KMS-11 (cell line): ENCODE results near the gene SDC4.
A peak's percentile ranks its signal among the peaks of the same experiment; 100 is the strongest.

Experiments used
- H2AFZ ChIP-seq: fragments of 200-600 bp; sonication (generic); 2 replicates; pipeline ENCODE4 v1.6.1; 2016; ENCODE audit warnings: antibody characterized with exemption, mixed run types, low read depth
- H3K27ac ChIP-seq: fragments of 200-600 bp; sonication (generic); 2 replicates; pipeline ENCODE4 v1.6.1; 2016; ENCODE audit warnings: mild to moderate bottlenecking, mixed run types
- H3K27me3 ChIP-seq: fragments of 200-600 bp; sonication (generic); 2 replicates; pipeline ENCODE4 v1.6.1; 2017; ENCODE audit warnings: mild to moderate bottlenecking, low read depth, mixed run types, moderate library complexity; ENCODE audit not compliant: insufficient read depth
- H3K36me3 ChIP-seq: fragments of 200-600 bp; sonication (generic); 2 replicates; pipeline ENCODE4 v1.6.1; 2017; ENCODE audit warnings: mild to moderate bottlenecking, mixed run types; ENCODE audit not compliant: insufficient read depth
- H3K4me1 ChIP-seq: fragments of 200-600 bp; sonication (generic); 2 replicates; pipeline ENCODE4 v1.6.1; 2016; ENCODE audit warnings: mild to moderate bottlenecking, low read depth, mixed run types; ENCODE audit not compliant: poor library complexity, severe bottlenecking
- H3K4me2 ChIP-seq: fragments of 200-600 bp; sonication (generic); 2 replicates; pipeline ENCODE4 v1.7.0; 2016; ENCODE audit warnings: mild to moderate bottlenecking, mixed run types
- H3K4me3 ChIP-seq: fragments of 200-600 bp; sonication (generic); IDR thresholded peaks from 2 replicates; pipeline ENCODE4 v1.6.1; 2017; ENCODE audit warnings: low read depth, low read length, mixed read lengths; ENCODE audit not compliant: insufficient read depth
- H3K79me2 ChIP-seq: fragments of 200-600 bp; sonication (generic); 2 replicates; pipeline ENCODE4 v1.6.1; 2016; ENCODE audit warnings: low read depth, mixed run types; ENCODE audit not compliant: insufficient read depth
- H3K9ac ChIP-seq: fragments of 200-600 bp; sonication (generic); 2 replicates; pipeline ENCODE4 v1.6.1; 2016; ENCODE audit warnings: mild to moderate bottlenecking, mixed run types
- H4K20me1 ChIP-seq: fragments of 200-600 bp; sonication (generic); 2 replicates; pipeline ENCODE4 v1.6.1; 2016; ENCODE audit warnings: mild to moderate bottlenecking, mixed run types; ENCODE audit not compliant: insufficient read depth
- CTCF ChIP-seq: fragments of 200-600 bp; sonication (generic); conservative IDR thresholded peaks from 2 replicates; pipeline ENCODE4 v1.6.1; 2017; ENCODE audit warnings: low read depth, mild to moderate bottlenecking, antibody characterized with exemption, low read length, moderate library complexity, mixed read lengths

SDC4 gene

DNA sequence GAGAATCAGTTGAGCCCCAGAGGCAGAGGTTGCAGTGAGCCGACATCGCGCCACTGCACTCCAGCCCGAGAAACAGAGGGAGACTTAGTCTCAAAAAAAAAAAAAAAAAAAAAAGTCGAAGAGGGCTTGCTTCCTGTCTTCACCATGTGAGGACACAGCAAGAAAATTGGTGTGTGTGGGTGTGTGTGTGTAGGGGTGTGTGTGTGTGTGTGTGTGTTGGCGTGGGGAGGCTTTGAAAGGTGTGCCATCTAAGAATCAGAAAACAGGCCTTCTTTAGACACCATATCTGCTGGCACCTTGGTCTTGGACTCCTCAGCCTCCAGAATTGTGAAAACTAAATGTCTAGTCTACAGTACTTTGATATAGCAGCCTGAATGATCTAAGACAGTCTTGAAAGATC, 48.4 kb downstream of the SDC4 start:
- no peak for TF ChIP-seq CTCF
- H3K27ac ChIP-seq, result no peak overlapping the region
- H3K79me2 ChIP-seq, result no peaks in the 10 kb centered on the region
- H2AFZ ChIP-seq, result no peak overlapping the region
- peaks cover 32% of the 10 kb centered on the region for H3K4me1 ChIP-seq
- H3K27me3 ChIP-seq, result no peaks in the 10 kb centered on the region
- H3K9ac ChIP-seq, result no peak overlapping the region
- no peak overlapping the region for H3K4me3 ChIP-seq
- H3K36me3 ChIP-seq, result no peaks in the 10 kb centered on the region
- no peak overlapping the region for H3K4me2 ChIP-seq
- H4K20me1 ChIP-seq, result no peaks in the 10 kb centered on the region

- Histone ChIP-seq H3K79me2 (no peaks in the 10 kb centered on the region), H3K4me1 (peaks cover 35% of the 10 kb centered on the region), H4K20me1 (no peaks in the 10 kb centered on the region), H3K4me3 (no peak overlapping the region), H3K36me3 (no peaks in the 10 kb centered on the region), H3K9ac (no peak overlapping the region), H2AFZ (no peak overlapping the region), H3K27me3 (no peaks in the 10 kb centered on the region), H3K27ac (no peak overlapping the region), H3K4me2 (no peak overlapping the region)
- no peak for TF ChIP-seq CTCF
These were observed 50.3 kb downstream of the SDC4 start for GRCh38 chr20:45297786-45298497.

GRCh38 chr20:45294659-45295058, 53.6 kb downstream of the SDC4 start:
- no peak for TF ChIP-seq CTCF
- Histone ChIP-seq H3K36me3 (no peaks in the 10 kb centered on the region), H2AFZ (no peak overlapping the region), H3K4me3 (no peak overlapping the region), H4K20me1 (no peaks in the 10 kb centered on the region), H3K79me2 (no peaks in the 10 kb centered on the region), H3K9ac (no peak overlapping the region), H3K27me3 (no peaks in the 10 kb centered on the region), H3K4me1 (peaks cover 41% of the 10 kb centered on the region), H3K4me2 (no peak overlapping the region), H3K27ac (no peak overlapping the region)

DNA sequence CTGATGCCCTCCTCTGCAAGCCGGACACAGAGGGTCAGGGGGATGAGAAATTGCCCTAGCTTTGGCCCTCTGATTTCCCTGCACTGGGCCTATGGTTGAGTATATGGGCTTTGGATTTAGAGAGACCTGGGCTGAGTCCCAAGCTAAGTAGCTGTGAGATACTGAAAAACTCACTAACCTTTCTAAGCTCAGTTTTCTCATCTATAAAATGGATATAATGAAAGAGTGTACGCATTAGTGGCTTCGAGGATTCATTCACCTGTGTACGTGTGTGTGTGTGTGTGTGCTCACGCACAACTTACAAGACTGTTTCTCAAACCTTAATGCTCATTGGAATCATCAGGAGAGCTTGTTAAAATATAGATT, 54.2 kb downstream of the SDC4 start:
- Histone ChIP-seq H3K27me3 (no peaks in the 10 kb centered on the region), H3K36me3 (no peaks in the 10 kb centered on the region), H4K20me1 (no peaks in the 10 kb centered on the region), H3K4me3 (no peak overlapping the region), H3K79me2 (no peaks in the 10 kb centered on the region), H3K4me2 (peak overlapping the region; percentile 63; the same call in 1 of the 2 replicates), H2AFZ (peak overlapping the region; percentile 97; the same call in 1 of the 2 replicates), H3K4me1 (peaks cover 42% of the 10 kb centered on the region), H3K27ac (no peak overlapping the region), H3K9ac (no peak overlapping the region)
- TF ChIP-seq CTCF, result peak; percentile 69
